Activated CD8-positive, alpha-beta T cell treated with anti-CD3 and anti-CD28 coated beads, Interleukin-2, amount 10 ng/mL, durations not matched to agents 7 days and 5 days (primary cell): ENCODE results near the gene MSANTD7. TPM values are rescaled to one million over a fixed set of nuclear protein-coding genes. Genes with fewer than 3 reads are reported as not detected.
"Not testable (repeated sequence)": the region's sequence is repeated elsewhere in the genome, so short reads cannot be mapped to it uniquely, and the experiment has no call there.

Experiments used
- ATAC-seq: fragments of 150-1000 bp; cut with Tn5 transposase; one replicate; pipeline ENCODE4 v1.10.0; 2021; ENCODE audit warnings: moderate library complexity
- CTCF ChIA-PET: fragments of 350-600 bp; sonication (Branson Sonifier 250); formaldehyde crosslinking; loops from one replicate; lab custom pipeline; 2021; ENCODE audit warnings: antibody characterized with exemption; lab: Charles Lee
- POLR2A ChIA-PET: fragments of 350-600 bp; sonication (Branson Sonifier 250); formaldehyde crosslinking; loops from one replicate; lab custom pipeline; 2021; ENCODE audit warnings: antibody characterized with exemption; lab: Charles Lee
- DNase-seq: peaks from one replicate; pipeline ENCODE4 v3.0.0-alpha.2; 2020
- H3K27ac Mint-ChIP-seq: one replicate; pipeline ENCODE4 v1.8.0; 2021; ENCODE audit warnings: mild to moderate bottlenecking, mixed read lengths
- H3K27me3 Mint-ChIP-seq: one replicate; pipeline ENCODE4 v1.8.0; 2021; ENCODE audit warnings: low read depth, mixed read lengths
- H3K36me3 Mint-ChIP-seq: one replicate; pipeline ENCODE4 v1.8.0; 2021; ENCODE audit warnings: low read depth, mixed read lengths
- H3K4me1 Mint-ChIP-seq: one replicate; pipeline ENCODE4 v1.8.0; 2021; ENCODE audit warnings: low read depth, mixed read lengths
- H3K4me3 Mint-ChIP-seq: one replicate; pipeline ENCODE4 v1.8.0; 2021; ENCODE audit warnings: mild to moderate bottlenecking, mixed read lengths
- H3K9me3 Mint-ChIP-seq: one replicate; pipeline ENCODE4 v1.8.0; 2022; ENCODE audit warnings: mixed read lengths; ENCODE audit not compliant: insufficient read depth
- total RNA-seq, 2 experiments: library from RNA; stranded (reverse); gene quantifications; one replicate each; pipeline ENCODE4 v1.2.3, GENCODE V29; 2021

The MSANTD7 gene, protein sequence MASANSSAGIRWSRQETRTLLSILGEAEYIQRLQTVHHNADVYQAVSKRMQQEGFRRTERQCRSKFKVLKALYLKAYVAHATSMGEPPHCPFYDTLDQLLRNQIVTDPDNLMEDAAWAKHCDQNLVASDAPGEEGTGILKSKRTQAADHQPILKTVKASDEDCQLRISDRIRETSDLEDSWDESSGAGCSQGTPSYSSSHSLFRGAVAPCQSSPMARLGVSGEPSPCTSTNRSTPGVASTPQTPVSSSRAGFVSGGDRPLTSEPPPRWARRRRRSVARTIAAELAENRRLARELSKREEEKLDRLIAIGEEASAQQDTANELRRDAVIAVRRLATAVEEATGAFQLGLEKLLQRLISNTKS
- 10 to 100 TPM; 21.8 to 22.5 TPM for total RNA-seq

GRCh38 chr10:14837757-14838581 is at the start of gene MSANTD7, which contains the start of the genes CDNF and HSPA14:
MSANTD7 (plus strand) TSS chr10:14838306; CDS start chr10:14842285, 3,979 bp downstream.
CDNF (minus strand) TSS chr10:14838037; CDS start chr10:14837946, 91 bp downstream.
HSPA14 (plus strand) TSS chr10:14838306; CDS start chr10:14838403, 97 bp downstream.
- H3K27me3 Mint-ChIP-seq = no peaks in the 10 kb centered on the region
- peak within 1 kb of the TSS; percentile 96 for H3K27ac Mint-ChIP-seq
- peak within 1 kb of the TSS; percentile 90 for H3K4me3 Mint-ChIP-seq
- ChIA-PET CTCF (interaction anchor here (0.7 to 4.5 kb wide), 24 partner anchors 9 to 341 kb away, joined by 3 to 32 read pairs (median 4); partner anchors contain the start of gene SUV39H2), POLR2A (interaction anchor here (0.5 to 3.4 kb wide), 33 partner anchors 10 to 653 kb away, joined by 3 to 24 read pairs (median 4); partner anchors contain the start of genes DCLRE1C, MEIG1 and SUV39H2)
- DNase-seq (peak; percentile 100), ATAC-seq (peak; percentile 94)
- no peaks in the 10 kb centered on the region for H3K9me3 Mint-ChIP-seq
- peaks cover 24% of the 10 kb centered on the region for H3K4me1 Mint-ChIP-seq
- H3K36me3 Mint-ChIP-seq = peaks cover 32% of the 10 kb centered on the region

DNA sequence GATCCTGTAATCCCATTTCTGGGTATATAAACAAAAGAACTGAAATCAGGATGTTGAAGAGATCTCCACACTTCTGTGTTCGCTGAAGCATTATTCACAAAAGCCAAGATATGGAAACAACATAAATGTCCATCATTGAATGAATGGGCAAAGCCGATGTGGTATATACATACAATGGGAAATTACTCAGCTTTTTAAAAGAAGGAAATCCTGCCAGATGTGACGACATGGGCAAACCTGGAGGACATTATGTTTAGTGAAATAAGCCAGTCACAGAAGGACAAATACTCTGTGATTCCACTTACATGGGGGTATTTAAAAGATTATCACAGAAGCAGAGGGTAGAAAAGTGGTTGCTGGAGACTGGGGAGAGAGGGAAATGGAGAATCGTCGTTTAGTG is 39.5 kb upstream of the MSANTD7 start:
- Mint-ChIP-seq H3K36me3 (no peaks in the 10 kb centered on the region), H3K27ac (no peak overlapping the region), H3K9me3 (no peaks in the 10 kb centered on the region), H3K4me3 (no peak overlapping the region), H3K27me3 (peaks cover 24% of the 10 kb centered on the region), H3K4me1 (no peaks in the 10 kb centered on the region)
- DNase-seq (no peak), ATAC-seq (no peak)
- CTCF ChIA-PET = no interaction called here
- POLR2A ChIA-PET = no interaction called here

DNA sequence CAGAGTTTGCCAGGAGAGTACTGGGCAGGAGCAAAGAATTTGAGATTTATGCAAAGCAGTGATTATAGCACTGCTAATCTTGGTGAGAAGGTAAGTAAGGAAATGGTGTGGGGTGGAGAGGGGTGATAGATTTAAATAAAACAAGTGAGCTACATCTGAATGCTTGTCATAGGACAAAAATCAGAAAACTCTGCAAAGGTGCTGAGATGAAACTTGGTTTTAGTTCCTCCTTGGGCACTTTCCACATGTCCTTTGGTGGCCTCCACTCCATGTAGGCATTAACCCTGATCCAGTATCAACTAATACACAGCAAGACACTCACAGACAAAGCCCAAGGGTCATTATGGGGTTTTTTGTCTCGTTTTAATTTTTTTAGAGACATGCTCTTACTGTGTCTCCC is 37.7 kb upstream of the MSANTD7 start:
- Mint-ChIP-seq H3K36me3 (no peaks in the 10 kb centered on the region), H3K9me3 (no peaks in the 10 kb centered on the region), H3K4me1 (no peaks in the 10 kb centered on the region), H3K4me3 (no peak overlapping the region), H3K27me3 (peaks cover 24% of the 10 kb centered on the region), H3K27ac (no peak overlapping the region)
- DNase-seq (no peak), ATAC-seq (no peak)
- POLR2A ChIA-PET = no interaction called here
- CTCF ChIA-PET = no interaction called here

- POLR2A ChIA-PET = no interaction called here
- Mint-ChIP-seq H3K27ac (no peak overlapping the region), H3K4me3 (no peak overlapping the region), H3K9me3 (no peaks in the 10 kb centered on the region), H3K36me3 (no peaks in the 10 kb centered on the region), H3K27me3 (peaks cover 24% of the 10 kb centered on the region), H3K4me1 (no peaks in the 10 kb centered on the region)
- DNase-seq = no peak
- ATAC-seq = no peak
- CTCF ChIA-PET = no interaction called here
These were observed 36.4 kb upstream of the MSANTD7 start for GRCh38 chr10:14801723-14802122.

GRCh38 chr10:14803827-14804226 is 34.3 kb upstream of the MSANTD7 start:
- Mint-ChIP-seq H3K9me3 (no peaks in the 10 kb centered on the region), H3K27me3 (peaks cover 23% of the 10 kb centered on the region), H3K4me3 (no peak overlapping the region), H3K27ac (no peak overlapping the region), H3K36me3 (no peaks in the 10 kb centered on the region), H3K4me1 (peaks cover 1% of the 10 kb centered on the region)
- ChIA-PET CTCF (no interaction called here), POLR2A (no interaction called here)
- ATAC-seq (no peak), DNase-seq (no peak)

DNA sequence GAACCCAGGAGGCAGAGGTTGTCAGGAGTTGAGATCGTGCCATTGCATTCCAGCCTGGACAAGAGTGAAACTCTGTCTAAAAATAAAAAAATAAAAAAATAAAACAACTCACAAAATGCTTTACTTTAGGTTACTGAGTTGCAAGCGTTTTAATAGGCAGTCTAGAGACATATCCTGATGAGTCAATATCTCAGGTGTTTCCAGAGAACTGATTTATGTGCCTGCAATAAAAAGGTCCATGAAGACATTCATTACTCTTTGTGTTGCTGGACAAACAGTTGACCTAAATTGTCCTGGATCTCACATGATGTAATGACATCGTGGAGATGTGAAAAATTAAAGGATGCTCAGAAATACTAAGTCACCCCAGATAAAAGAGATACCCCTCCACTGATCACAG is 31.8 kb upstream of the MSANTD7 start:
- CTCF ChIA-PET = no interaction called here
- H3K36me3 Mint-ChIP-seq = no peaks in the 10 kb centered on the region

DNA sequence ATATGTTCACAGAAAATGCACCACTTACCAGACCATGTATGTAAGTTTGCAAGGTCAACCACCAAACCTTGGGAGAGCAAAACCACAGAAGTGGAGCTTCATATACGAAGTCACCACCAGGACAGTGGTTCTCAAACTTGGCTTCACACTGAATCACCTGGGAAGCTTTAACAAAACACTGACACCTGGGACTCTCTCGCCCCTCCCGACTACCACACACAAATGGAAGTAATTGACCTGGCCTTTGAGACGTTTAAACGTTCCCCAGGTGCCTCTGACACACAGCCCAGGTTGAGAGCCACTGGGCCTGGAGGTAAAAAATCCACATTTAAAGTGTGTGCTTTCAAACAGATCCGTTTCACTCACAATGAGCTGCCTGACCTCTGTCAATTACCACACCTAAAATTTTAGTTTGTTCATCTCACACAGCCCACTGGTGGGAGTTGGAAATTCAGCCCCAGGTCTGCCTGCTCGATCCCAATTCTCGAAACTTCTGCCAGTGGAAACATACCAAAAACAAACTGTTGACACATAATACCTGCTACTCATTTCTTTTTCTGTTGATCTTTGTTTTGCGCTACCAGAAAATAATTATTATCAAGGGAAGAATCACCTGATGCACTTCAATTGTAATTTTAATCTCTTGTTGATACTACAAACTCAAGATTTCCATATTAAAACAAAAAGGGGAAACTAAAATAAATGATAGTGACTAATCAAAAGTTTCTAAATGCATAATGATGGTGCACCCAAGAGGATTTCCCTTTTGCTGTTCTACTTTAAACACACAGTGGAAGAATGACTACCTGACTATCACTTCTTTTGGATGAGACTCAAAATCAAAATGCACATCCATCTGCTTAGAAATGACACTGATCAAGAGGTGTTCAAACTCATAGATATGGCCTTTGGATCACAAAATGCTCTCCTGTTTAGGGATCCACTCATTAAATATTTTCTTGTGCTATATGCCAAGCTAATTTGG is 26.8 kb upstream of the MSANTD7 start:
- ChIA-PET POLR2A (no interaction called here), CTCF (interaction anchor here (2.0 kb wide), 1 partner anchor 12 kb away, joined by 7 read pairs; no protein-coding TSS in a partner anchor)
- Mint-ChIP-seq H3K36me3 (no peaks in the 10 kb centered on the region), H3K27ac (no peak overlapping the region), H3K27me3 (peaks cover 5% of the 10 kb centered on the region), H3K9me3 (no peaks in the 10 kb centered on the region), H3K4me3 (no peak overlapping the region), H3K4me1 (peaks cover 14% of the 10 kb centered on the region)
- DNase-seq = no peak
- ATAC-seq = no peak

More for the DNA sequence above, 31.8 kb upstream of the MSANTD7 start:
- Mint-ChIP-seq H3K27me3 (peaks cover 11% of the 10 kb centered on the region), H3K4me3 (no peak overlapping the region), H3K4me1 (peaks cover 1% of the 10 kb centered on the region), H3K9me3 (no peaks in the 10 kb centered on the region), H3K27ac (no peak overlapping the region)
- DNase-seq (no peak), ATAC-seq (no peak)
- POLR2A ChIA-PET = no interaction called here

- H3K36me3 Mint-ChIP-seq = no peaks in the 10 kb centered on the region
- no peaks in the 10 kb centered on the region for H3K9me3 Mint-ChIP-seq
- POLR2A ChIA-PET = no interaction called here
- CTCF ChIA-PET = interaction anchor here (2.0 kb wide), 1 partner anchor 11 kb away, joined by 7 read pairs; no protein-coding TSS in a partner anchor
- ATAC-seq (no peak), DNase-seq (no peak)
- H3K27ac Mint-ChIP-seq = no peak overlapping the region
- H3K4me3 Mint-ChIP-seq = no peak overlapping the region
- H3K27me3 Mint-ChIP-seq = peaks cover 2% of the 10 kb centered on the region
- H3K4me1 Mint-ChIP-seq = peaks cover 14% of the 10 kb centered on the region
These were observed 25.8 kb upstream of the MSANTD7 start for GRCh38 chr10:14812271-14812670.

- POLR2A ChIA-PET = no interaction called here
These were observed 22.4 kb upstream of the MSANTD7 start for GRCh38 chr10:14815681-14816080.

DNA sequence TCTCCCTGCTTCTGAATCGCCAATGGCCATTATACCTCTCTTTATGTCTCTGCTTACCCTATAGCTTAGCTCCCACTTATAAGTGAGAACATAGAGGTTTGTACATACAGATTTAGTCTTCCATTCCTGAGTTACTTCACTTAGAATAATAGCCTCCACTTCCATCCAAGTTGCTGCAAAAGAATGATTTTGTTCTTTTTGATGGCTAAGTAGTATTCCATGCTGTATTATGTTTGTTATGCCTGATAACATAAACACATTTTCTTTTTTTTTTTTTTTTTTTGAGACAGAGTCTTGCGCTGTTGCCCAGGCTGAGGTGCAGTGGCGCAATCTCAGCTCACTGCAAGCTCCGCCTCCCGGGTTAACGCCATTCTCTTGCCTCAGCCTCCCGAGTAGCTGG is 21.4 kb upstream of the MSANTD7 start:
- peaks cover 17% of the 10 kb centered on the region for H3K4me1 Mint-ChIP-seq
- H3K27me3 Mint-ChIP-seq, H3K4me3 Mint-ChIP-seq, ATAC-seq, POLR2A ChIA-PET, H3K36me3 Mint-ChIP-seq, H3K9me3 Mint-ChIP-seq, DNase-seq, H3K27ac Mint-ChIP-seq: not testable (repeated sequence)
- CTCF ChIA-PET = interaction anchor here (0.9 to 1.2 kb wide), 2 partner anchors 28 to 317 kb away, joined by 3 read pairs; no protein-coding TSS in a partner anchor

More at GRCh38 chr10:14815681-14816080, 22.4 kb upstream of the MSANTD7 start:
- H3K36me3 Mint-ChIP-seq = no peaks in the 10 kb centered on the region
- peaks cover 15% of the 10 kb centered on the region for H3K4me1 Mint-ChIP-seq
- H3K4me3 Mint-ChIP-seq = no peak overlapping the region
- H3K27ac Mint-ChIP-seq = no peak overlapping the region
- no peak for DNase-seq
- no peaks in the 10 kb centered on the region for H3K27me3 Mint-ChIP-seq
- H3K9me3 Mint-ChIP-seq = no peaks in the 10 kb centered on the region
- ATAC-seq = no peak
- CTCF ChIA-PET = interaction anchor here (0.9 to 1.2 kb wide), 2 partner anchors 27 to 316 kb away, joined by 3 read pairs; no protein-coding TSS in a partner anchor
